GM18858 (cell line): ENCODE data around the gene MPL.

ENCODE experiments used
- ATAC-seq: cut with Tn5 transposase; IDR thresholded peaks from one replicate; pipeline ENCODE4 v1.9.1; 2021; ENCODE audit not compliant: unreplicated experiment

MPL gene

GRCh38 chr1:43305926-43306687, 31.5 kb upstream of the MPL start:
- no peak for ATAC-seq

- no peak for ATAC-seq
Observed at GRCh38 chr1:43306688-43307457, 30.7 kb upstream of the MPL start.

GRCh38 chr1:43307458-43308158, 30.0 kb upstream of the MPL start:
- ATAC-seq = no peak

- no peak for ATAC-seq
Observed at GRCh38 chr1:43308635-43309404, 28.8 kb upstream of the MPL start.

DNA sequence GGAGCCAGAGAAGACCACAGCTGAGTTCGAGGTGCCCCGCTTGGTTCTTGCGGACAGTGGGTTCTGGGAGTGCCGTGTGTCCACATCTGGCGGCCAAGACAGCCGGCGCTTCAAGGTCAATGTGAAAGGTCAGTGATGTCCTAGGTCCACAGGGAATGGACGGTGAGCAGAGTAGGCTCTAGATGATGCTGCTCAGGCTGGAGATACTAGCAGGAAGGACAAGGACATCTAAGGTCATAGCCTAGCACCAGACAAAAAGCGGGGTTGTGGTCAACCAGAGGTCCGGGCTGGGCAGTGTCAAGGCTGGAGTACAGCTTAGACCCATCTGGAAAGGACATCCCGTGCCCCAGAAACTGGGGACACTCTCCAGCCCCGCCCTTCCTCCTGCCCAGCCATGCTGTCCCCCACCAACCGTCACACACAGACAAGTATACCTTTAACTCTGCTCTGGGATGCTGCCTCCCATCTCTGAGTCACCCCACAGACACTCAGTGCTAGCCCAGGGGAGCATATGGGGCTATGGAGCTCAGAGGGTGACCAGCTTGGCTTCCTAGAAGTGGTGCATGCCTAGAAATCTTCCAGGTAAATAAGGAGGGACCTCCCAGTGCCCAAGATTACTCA, 28.1 kb upstream of the MPL start:
- no peak for ATAC-seq

DNA sequence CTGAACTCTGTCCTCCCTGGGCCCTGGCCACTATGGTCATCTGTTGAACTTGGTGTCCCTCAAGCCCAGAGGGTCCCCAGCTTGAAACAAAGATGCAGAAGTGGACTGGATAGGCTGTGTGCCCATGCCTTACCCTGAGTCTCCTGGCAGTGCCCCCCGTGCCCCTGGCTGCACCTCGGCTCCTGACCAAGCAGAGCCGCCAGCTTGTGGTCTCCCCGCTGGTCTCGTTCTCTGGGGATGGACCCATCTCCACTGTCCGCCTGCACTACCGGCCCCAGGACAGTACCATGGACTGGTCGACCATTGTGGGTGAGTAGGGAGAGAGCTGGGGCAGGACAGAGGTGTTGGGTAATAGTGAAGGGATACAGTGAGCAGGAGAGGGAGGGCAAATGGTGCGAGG, 26.1 kb upstream of the MPL start:
- no peak for ATAC-seq

GRCh38 chr1:43312212-43312623, 25.4 kb upstream of the MPL start:
- ATAC-seq = no peak

GRCh38 chr1:43312663-43313515, 24.7 kb upstream of the MPL start:
- no peak for ATAC-seq

GRCh38 chr1:43313771-43314170, 23.8 kb upstream of the MPL start:
- no peak for ATAC-seq

GRCh38 chr1:43314233-43314632, 23.4 kb upstream of the MPL start:
- no peak for ATAC-seq

GRCh38 chr1:43315481-43315880, 22.1 kb upstream of the MPL start:
- no peak for ATAC-seq

GRCh38 chr1:43315963-43316737, 21.5 kb upstream of the MPL start:
- no peak for ATAC-seq

- ATAC-seq = no peak
Observed at GRCh38 chr1:43316738-43317520, 20.7 kb upstream of the MPL start.

DNA sequence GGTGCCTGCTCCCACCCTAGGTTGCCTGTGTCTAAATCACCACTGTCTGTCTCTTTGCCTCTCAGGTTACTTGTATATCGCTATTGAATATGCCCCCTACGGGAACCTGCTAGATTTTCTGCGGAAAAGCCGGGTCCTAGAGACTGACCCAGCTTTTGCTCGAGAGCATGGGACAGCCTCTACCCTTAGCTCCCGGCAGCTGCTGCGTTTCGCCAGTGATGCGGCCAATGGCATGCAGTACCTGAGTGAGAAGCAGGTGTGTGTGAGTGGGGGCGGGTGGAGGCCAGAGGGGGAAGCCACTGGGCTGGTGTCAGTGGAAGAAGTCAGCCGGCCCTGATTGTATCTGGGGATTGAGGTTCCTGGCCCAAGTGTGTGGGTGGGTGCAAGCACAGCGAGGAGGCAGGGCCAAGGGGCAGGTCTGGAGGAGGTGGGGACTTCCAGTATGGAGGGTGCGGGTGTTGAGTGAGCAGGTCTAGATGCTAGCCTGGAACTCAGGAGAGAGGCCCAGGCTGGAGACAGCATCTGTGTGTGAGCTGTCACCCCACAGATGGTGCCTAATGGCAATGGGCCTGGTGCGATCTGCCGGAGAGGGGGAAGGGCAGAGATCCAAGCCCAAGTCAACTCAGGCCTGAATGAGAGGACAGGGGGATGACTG, 19.7 kb upstream of the MPL start:
- no peak for ATAC-seq

- no peak for ATAC-seq
Observed at GRCh38 chr1:43318831-43319230, 18.8 kb upstream of the MPL start.

DNA sequence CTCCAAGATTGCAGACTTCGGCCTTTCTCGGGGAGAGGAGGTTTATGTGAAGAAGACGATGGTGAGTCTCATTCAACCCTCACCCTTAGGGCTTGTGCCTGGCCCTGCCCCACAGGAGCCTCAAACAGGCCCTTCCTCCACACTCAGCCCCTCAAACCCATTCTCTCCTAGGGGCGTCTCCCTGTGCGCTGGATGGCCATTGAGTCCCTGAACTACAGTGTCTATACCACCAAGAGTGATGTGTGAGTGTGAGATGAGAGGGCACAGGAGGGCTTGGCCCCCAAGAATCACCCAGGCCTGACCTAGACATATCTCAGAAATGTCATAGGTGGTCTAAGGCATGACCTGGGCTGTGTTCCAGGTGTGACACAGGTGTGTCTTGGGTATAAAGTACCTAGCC, 18.3 kb upstream of the MPL start:
- ATAC-seq = no peak

DNA sequence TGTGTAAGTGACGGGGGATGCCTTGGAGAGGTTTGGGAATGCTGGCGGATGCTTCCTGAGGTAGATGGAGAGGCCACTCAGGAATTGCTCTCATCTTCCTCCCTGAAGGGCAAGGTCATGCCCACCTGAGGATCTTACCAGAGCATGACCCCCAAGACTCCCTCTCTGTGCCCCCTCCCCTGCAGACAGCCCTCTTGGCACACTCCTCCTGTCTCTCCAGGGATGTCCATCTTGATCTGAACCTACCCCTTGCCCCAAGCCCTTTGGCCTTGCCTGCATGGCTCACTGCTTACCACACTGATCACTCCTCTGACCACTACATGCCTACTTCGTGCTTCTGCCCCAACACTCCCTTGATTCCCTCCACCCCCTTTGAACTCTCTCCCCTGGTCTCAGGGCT, 17.9 kb upstream of the MPL start:
- no peak for ATAC-seq
